Left forelimb (tissue), 1 donor: ENCODE results near the gene GPR153.
"Not testable (repeated sequence)": the region's sequence is repeated elsewhere in the genome, so short reads cannot be mapped to it uniquely, and the experiment has no call there.

Experiments used
- DNase-seq: peaks from one replicate; pipeline ENCODE4 v3.0.0-alpha.2; 2018; ENCODE audit warnings: low spot score

Gene GPR153

GRCh38 chr1:6233376-6233775 is 27.5 kb downstream of the GPR153 start:
- no peak for DNase-seq

GRCh38 chr1:6225651-6226050 is 35.2 kb downstream of the GPR153 start:
- no peak for DNase-seq

- DNase-seq, result no peak
Measured at GRCh38 chr1:6224718-6225117, 36.2 kb downstream of the GPR153 start.

GRCh38 chr1:6223617-6224016 is 37.3 kb downstream of the GPR153 start:
- no peak for DNase-seq

- no peak for DNase-seq
Measured at GRCh38 chr1:6222636-6223035, 38.3 kb downstream of the GPR153 start.

- DNase-seq, result no peak
Measured at GRCh38 chr1:6221210-6221784, 39.6 kb downstream of the GPR153 start.

GRCh38 chr1:6220236-6220635 is 40.7 kb downstream of the GPR153 start:
- DNase-seq, result no peak

GRCh38 chr1:6219641-6220040 is 41.3 kb downstream of the GPR153 start:
- DNase-seq, result not testable (repeated sequence)

- DNase-seq, result no peak
Measured at GRCh38 chr1:6218375-6219164, 42.3 kb downstream of the GPR153 start.

GRCh38 chr1:6212193-6212959 is 48.5 kb downstream of the GPR153 start:
- DNase-seq, result no peak

GRCh38 chr1:6211731-6212130 is 49.2 kb downstream of the GPR153 start:
- DNase-seq, result no peak

- DNase-seq, result no peak
Measured at GRCh38 chr1:6210591-6211355, 50.1 kb downstream of the GPR153 start.

GRCh38 chr1:6209661-6210580 is 51.0 kb downstream of the GPR153 start:
- DNase-seq, result no peak

GRCh38 chr1:6208723-6209660 is 51.9 kb downstream of the GPR153 start:
- no peak for DNase-seq

- no peak for DNase-seq
Measured at GRCh38 chr1:6207921-6208320, 53.0 kb downstream of the GPR153 start.

GRCh38 chr1:6207075-6207885 is 53.6 kb downstream of the GPR153 start:
- no peak for DNase-seq

- DNase-seq, result no peak
Measured at GRCh38 chr1:6206520-6206855, 54.4 kb downstream of the GPR153 start.

- DNase-seq, result peak; percentile 83
Measured at GRCh38 chr1:6205849-6206519, 54.9 kb downstream of the GPR153 start, which contains the start of gene RNF207. Gene RNF207 (plus strand): TSS chr1:6206119. CDS start chr1:6206536, 417 bp downstream.

GRCh38 chr1:6202256-6202655 is 58.6 kb downstream of the GPR153 start:
- DNase-seq, result no peak
